Neural progenitor cell (in vitro differentiated cells): ENCODE measurements around the gene ERBB4.

Experiments used
- CTCF ChIP-seq: fragments of 200-600 bp; sonication (generic); IDR thresholded peaks from 2 replicates; pipeline ENCODE4 v1.5.1; 2017; ENCODE audit warnings: antibody characterized with exemption, mild to moderate bottlenecking
- EZH2 ChIP-seq: fragments of 200-600 bp; sonication (generic); IDR thresholded peaks from 2 replicates; pipeline ENCODE4 v1.6.1; 2017; ENCODE audit warnings: antibody characterized with exemption, mild to moderate bottlenecking, moderate library complexity
- EZH2phosphoT487 ChIP-seq: fragments of 200-600 bp; sonication (generic); IDR thresholded peaks from 2 replicates; pipeline ENCODE4 v1.6.1; 2017; ENCODE audit warnings: antibody characterized with exemption

- TF ChIP-seq CTCF (no peak), EZH2 (no peak), EZH2phosphoT487 (no peak)
Observed at GRCh38 chr2:211723398-211723797, 815.2 kb downstream of the ERBB4 start.
